ENCODE data around the gene NHLRC1. TPM values are rescaled to one million over a fixed set of nuclear protein-coding genes. Genes with fewer than 3 reads are reported as not detected.

The NHLRC1 gene
- total and polyA plus RNA-seq, 2 experiments from 2014 or later: 1.1 TPM

DNA sequence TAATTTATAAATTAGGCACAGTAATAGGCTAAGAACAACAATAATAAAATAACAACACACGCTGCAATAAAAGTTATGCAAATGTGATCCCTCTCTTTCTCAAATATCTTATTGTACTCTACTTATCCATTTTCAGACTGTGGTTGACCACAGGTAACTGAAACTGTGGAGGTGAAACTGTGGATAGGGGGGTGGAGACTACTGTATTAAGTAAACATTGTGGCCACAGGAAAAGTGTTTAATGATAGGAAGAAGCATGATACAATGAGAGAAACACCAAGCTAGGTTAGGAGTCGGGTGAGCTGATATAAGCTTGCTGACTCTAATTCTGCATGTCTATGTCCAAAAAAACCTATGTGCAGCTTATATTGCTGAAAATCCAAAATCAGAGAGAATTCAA, 23.0 kb downstream of the NHLRC1 start:
- H3K27ac Mint-ChIP-seq: no peak overlapping the region
- DNase-seq (ENCODE audit: low spot score) (no peak), ATAC-seq (no peak)
- H3K9me3 Mint-ChIP-seq: no peaks in the 10 kb centered on the region
- TF ChIP-seq, protein P1, sequence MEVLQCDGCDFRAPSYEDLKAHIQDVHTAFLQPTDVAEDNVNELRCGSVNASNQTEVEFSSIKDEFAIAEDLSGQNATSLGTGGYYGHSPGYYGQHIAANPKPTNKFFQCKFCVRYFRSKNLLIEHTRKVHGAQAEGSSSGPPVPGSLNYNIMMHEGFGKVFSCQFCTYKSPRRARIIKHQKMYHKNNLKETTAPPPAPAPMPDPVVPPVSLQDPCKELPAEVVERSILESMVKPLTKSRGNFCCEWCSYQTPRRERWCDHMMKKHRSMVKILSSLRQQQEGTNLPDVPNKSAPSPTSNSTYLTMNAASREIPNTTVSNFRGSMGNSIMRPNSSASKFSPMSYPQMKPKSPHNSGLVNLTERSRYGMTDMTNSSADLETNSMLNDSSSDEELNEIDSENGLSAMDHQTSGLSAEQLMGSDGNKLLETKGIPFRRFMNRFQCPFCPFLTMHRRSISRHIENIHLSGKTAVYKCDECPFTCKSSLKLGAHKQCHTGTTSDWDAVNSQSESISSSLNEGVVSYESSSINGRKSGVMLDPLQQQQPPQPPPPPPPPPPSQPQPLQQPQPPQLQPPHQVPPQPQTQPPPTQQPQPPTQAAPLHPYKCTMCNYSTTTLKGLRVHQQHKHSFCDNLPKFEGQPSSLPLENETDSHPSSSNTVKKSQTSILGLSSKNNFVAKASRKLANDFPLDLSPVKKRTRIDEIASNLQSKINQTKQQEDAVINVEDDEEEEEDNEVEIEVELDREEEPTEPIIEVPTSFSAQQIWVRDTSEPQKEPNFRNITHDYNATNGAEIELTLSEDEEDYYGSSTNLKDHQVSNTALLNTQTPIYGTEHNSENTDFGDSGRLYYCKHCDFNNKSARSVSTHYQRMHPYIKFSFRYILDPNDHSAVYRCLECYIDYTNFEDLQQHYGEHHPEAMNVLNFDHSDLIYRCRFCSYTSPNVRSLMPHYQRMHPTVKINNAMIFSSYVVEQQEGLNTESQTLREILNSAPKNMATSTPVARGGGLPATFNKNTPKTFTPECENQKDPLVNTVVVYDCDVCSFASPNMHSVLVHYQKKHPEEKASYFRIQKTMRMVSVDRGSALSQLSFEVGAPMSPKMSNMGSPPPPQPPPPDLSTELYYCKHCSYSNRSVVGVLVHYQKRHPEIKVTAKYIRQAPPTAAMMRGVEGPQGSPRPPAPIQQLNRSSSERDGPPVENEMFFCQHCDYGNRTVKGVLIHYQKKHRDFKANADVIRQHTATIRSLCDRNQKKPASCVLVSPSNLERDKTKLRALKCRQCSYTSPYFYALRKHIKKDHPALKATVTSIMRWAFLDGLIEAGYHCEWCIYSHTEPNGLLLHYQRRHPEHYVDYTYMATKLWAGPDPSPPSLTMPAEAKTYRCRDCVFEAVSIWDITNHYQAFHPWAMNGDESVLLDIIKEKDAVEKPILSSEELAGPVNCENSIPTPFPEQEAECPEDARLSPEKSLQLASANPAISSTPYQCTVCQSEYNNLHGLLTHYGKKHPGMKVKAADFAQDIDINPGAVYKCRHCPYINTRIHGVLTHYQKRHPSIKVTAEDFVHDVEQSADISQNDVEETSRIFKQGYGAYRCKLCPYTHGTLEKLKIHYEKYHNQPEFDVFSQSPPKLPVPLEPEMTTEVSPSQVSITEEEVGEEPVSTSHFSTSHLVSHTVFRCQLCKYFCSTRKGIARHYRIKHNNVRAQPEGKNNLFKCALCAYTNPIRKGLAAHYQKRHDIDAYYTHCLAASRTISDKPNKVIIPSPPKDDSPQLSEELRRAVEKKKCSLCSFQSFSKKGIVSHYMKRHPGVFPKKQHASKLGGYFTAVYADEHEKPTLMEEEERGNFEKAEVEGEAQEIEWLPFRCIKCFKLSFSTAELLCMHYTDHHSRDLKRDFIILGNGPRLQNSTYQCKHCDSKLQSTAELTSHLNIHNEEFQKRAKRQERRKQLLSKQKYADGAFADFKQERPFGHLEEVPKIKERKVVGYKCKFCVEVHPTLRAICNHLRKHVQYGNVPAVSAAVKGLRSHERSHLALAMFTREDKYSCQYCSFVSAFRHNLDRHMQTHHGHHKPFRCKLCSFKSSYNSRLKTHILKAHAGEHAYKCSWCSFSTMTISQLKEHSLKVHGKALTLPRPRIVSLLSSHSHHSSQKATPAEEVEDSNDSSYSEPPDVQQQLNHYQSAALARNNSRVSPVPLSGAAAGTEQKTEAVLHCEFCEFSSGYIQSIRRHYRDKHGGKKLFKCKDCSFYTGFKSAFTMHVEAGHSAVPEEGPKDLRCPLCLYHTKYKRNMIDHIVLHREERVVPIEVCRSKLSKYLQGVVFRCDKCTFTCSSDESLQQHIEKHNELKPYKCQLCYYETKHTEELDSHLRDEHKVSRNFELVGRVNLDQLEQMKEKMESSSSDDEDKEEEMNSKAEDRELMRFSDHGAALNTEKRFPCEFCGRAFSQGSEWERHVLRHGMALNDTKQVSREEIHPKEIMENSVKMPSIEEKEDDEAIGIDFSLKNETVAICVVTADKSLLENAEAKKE (CRISPR knock-in tag; IDR thresholded peaks at IDR 0.05): no peak
- TF ChIP-seq ZNF331 (CRISPR knock-in tag; IDR thresholded peaks at IDR 0.05; ENCODE audit: low read depth): no peak
- TF ChIP-seq POLR2AphosphoS5 (IDR thresholded peaks at IDR 0.05; ENCODE audit: low read depth): no peak
- TF ChIP-seq NANOG (IDR thresholded peaks at IDR 0.05; ENCODE audit: borderline replicate concordance): no peak
- TF ChIP-seq JUNB (IDR thresholded peaks at IDR 0.05; ENCODE audit: unreplicated experiment): no peak
- TF ChIP-seq REST (IDR thresholded peaks at IDR 0.05; ENCODE audit: unreplicated experiment): no peak
- no peak for TF ChIP-seq ZNF114 (CRISPR knock-in tag; IDR thresholded peaks at IDR 0.05)
- TF ChIP-seq CTCF (conservative IDR thresholded peaks at IDR 0.05; ENCODE audit: low read depth in 2 of 2): no peak
- no peaks in the 10 kb centered on the region for H3K36me3 Mint-ChIP-seq (ENCODE audit: low read depth)
- Histone ChIP-seq H3K4me1 (ENCODE audit: insufficient read depth) (no peaks in the 10 kb centered on the region), H3K9me2 (ENCODE audit: insufficient read depth) (no peaks in the 10 kb centered on the region), H3K79me2 (replicated peaks; ENCODE audit: insufficient read depth) (no peaks in the 10 kb centered on the region), H2AFZ (no peak overlapping the region), H3K4me3 (no peak overlapping the region), H3K27me3 (ENCODE audit: insufficient read depth) (no peaks in the 10 kb centered on the region), H4K20me1 (replicated peaks; ENCODE audit: insufficient read depth) (no peaks in the 10 kb centered on the region), H3K4me2 (no peak overlapping the region), H3K27ac (ENCODE audit: low read depth) (no peak overlapping the region), H3K36me3 (ENCODE audit: insufficient read depth) (no peaks in the 10 kb centered on the region), H3F3A (replicated peaks; ENCODE audit: low read depth) (no peaks in the 10 kb centered on the region)
- H3K4me1 Mint-ChIP-seq: no peaks in the 10 kb centered on the region
- H3K27me3 Mint-ChIP-seq (ENCODE audit: insufficient read depth, low read depth, poor library complexity): no peaks in the 10 kb centered on the region
- no peak overlapping the region for H3K4me3 Mint-ChIP-seq

Data from GM23338 (cell line).